Activated naive CD4-positive, alpha-beta T cell treated with anti-CD3 and anti-CD28 coated beads, Interleukin-2, amount 10 ng/mL, durations not matched to agents 7 days and 5 days (primary cell): ENCODE data around the gene NUP35.
"Not testable (repeated sequence)": the region's sequence is repeated elsewhere in the genome, so short reads cannot be mapped to it uniquely, and the experiment has no call there.

Experiments
- CTCF ChIA-PET: fragments of 350-600 bp; sonication (Branson Sonifier 250); formaldehyde crosslinking; loops from one replicate; lab custom pipeline; 2021; ENCODE audit warnings: antibody characterized with exemption; lab: Charles Lee
- DNase-seq: peaks from one replicate; pipeline ENCODE4 v3.0.0-alpha.2; 2020
- H3K27ac Mint-ChIP-seq: one replicate; pipeline ENCODE4 v1.8.0; 2021; ENCODE audit warnings: mild to moderate bottlenecking, moderate library complexity, mixed read lengths
- H3K27me3 Mint-ChIP-seq: one replicate; pipeline ENCODE4 v1.8.0; 2021; ENCODE audit warnings: mild to moderate bottlenecking, mixed read lengths
- H3K36me3 Mint-ChIP-seq: one replicate; pipeline ENCODE4 v1.8.0; 2021; ENCODE audit warnings: mixed read lengths
- H3K4me1 Mint-ChIP-seq: one replicate; pipeline ENCODE4 v1.8.0; 2021; ENCODE audit warnings: mixed read lengths
- H3K4me3 Mint-ChIP-seq: one replicate; pipeline ENCODE4 v1.8.0; 2021; ENCODE audit warnings: mild to moderate bottlenecking, moderate library complexity, mixed read lengths
- H3K9me3 Mint-ChIP-seq: one replicate; pipeline ENCODE4 v1.8.0; 2021; ENCODE audit warnings: mixed read lengths

NUP35 gene

DNA sequence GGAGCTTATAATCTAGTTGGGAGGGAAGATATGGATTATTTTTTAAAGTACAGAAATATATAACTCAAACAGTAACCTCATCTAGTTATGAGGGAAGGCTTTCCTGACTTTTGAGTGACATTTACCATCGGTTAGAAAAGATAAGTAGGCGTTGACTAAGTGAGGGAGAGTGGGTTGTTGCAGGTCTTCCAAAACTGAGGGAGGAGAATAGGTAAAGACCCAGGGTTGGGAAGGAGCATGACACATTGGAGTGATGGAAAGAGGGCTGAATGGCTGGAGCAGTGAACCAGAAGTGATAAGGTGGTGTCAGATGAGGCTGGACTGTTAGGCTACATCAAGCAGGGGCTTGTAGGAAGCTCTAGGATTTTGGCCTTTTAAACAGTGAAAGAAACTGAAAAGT is 10.6 kb upstream of the NUP35 start:
- Mint-ChIP-seq H3K4me1 (no peaks in the 10 kb centered on the region), H3K36me3 (no peaks in the 10 kb centered on the region), H3K9me3 (no peaks in the 10 kb centered on the region), H3K4me3 (no peak overlapping the region), H3K27me3 (peaks cover 16% of the 10 kb centered on the region), H3K27ac (no peak overlapping the region)
- no peak for DNase-seq
- CTCF ChIA-PET: no interaction called here

DNA sequence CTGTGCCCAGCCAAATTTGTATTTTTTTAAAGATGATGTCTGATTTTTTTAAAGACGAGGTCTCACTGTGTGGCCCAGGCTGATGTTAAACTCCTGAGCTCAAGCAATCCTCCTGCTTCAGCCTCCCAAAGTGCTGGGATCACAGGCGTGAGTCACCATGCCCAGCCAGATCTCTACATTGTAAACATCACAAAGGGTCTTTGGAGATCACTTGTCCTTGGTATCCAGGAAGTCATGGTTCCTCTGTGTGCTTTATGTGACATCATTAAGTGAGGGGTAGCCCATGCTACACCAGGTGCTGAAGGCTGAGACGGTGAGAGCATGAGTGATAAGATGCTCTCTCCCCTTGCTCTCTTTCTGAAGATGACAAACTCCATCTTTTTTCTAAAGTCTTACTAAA is 7.0 kb upstream of the NUP35 start:
- CTCF ChIA-PET: no interaction called here
- Mint-ChIP-seq H3K4me1 (no peaks in the 10 kb centered on the region), H3K36me3 (no peaks in the 10 kb centered on the region), H3K4me3 (no peak overlapping the region), H3K27me3 (peaks cover 41% of the 10 kb centered on the region), H3K9me3 (no peaks in the 10 kb centered on the region), H3K27ac (no peak overlapping the region)
- DNase-seq: no peak

- Mint-ChIP-seq H3K4me1 (peaks cover 36% of the 10 kb centered on the region), H3K9me3 (no peaks in the 10 kb centered on the region), H3K27me3 (peaks cover 26% of the 10 kb centered on the region), H3K36me3 (peaks cover 5% of the 10 kb centered on the region), H3K4me3 (peak overlapping the region; percentile 91), H3K27ac (peak overlapping the region; percentile 98)
- CTCF ChIA-PET: no interaction called here
- DNase-seq: peak; percentile 21
Observed at GRCh38 chr2:183123117-183123958, 905 bp upstream of the NUP35 start.

DNA sequence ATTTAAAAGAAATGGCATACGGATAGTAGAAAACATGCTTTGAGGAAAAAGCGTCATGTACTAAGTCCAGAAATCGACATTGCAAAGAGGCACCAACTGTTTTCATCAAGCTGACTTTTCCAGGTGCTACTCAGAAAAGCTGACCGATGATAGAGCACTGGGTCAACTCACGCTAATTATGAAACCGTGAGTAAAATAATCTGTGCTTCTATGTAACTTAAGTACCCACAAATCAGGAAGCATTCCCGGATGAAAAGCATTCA is 353 bp upstream of the NUP35 start:
- H3K27ac Mint-ChIP-seq: peak overlapping the region; percentile 98
- H3K36me3 Mint-ChIP-seq: peaks cover 6% of the 10 kb centered on the region
- DNase-seq: no peak
- peaks cover 36% of the 10 kb centered on the region for H3K4me1 Mint-ChIP-seq
- peaks cover 22% of the 10 kb centered on the region for H3K27me3 Mint-ChIP-seq
- peak overlapping the region; percentile 91 for H3K4me3 Mint-ChIP-seq
- CTCF ChIA-PET: no interaction called here
- H3K9me3 Mint-ChIP-seq: no peaks in the 10 kb centered on the region

DNA sequence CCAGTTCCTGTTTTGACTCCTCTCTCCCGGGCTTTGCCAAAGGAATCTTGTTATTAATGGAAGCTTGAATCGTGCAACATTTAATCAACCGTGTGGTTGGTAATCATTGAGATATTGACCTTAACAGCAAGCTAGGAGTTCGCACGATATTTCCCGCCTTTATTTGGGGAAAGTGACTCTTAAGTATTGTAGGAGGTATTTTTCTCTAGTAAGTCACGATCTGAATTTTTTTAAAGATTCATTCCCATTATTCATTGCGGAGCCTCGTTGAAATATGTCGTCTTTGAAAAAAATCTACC is 663 bp downstream of the NUP35 start:
- peaks cover 6% of the 10 kb centered on the region for H3K36me3 Mint-ChIP-seq
- H3K4me3 Mint-ChIP-seq: peak overlapping the region; percentile 91
- peak overlapping the region; percentile 98 for H3K27ac Mint-ChIP-seq
- peaks cover 12% of the 10 kb centered on the region for H3K27me3 Mint-ChIP-seq
- H3K4me1 Mint-ChIP-seq: peaks cover 36% of the 10 kb centered on the region
- no peaks in the 10 kb centered on the region for H3K9me3 Mint-ChIP-seq
- no peak for DNase-seq
- CTCF ChIA-PET: interaction anchor here (0.6 kb wide), 1 partner anchor 187 kb away, joined by 4 read pairs; no protein-coding TSS in a partner anchor

DNA sequence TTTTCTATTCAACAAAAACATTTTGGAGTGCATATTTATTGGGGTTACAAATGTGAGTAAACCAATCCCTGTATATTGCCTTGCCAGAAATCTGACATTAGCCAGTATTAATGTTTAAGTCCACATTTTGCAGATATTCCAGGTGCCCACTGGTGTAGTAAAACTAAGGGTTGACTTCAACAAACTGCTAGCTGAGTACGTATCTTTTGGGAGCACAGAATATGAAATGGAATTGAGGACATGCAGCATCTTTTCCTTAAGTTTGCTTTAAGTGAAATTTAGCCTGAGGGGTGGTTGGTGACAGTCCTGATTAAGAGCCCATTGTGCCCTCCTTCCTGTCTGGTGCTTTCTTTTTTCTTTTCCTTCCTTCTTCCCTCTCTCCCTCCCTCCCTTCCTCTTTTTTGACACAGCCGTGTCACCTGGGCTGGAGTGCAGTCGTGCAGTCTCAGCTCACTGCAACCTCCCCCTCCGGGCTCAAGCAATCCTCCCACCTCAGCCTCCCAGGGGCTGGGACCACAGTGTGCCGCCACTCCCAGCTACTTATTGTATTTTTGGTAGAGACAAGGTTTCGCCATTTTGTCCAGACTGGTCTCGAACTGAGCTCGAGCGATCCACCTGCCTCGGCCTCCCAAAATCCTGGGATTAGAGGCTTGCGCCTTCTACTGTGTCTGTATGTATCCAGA is 1.6 kb downstream of the NUP35 start:
- Mint-ChIP-seq H3K4me3 (peak overlapping the region; percentile 91), H3K36me3 (peaks cover 6% of the 10 kb centered on the region), H3K27me3 (peaks cover 3% of the 10 kb centered on the region), H3K27ac (peak overlapping the region; percentile 98), H3K9me3 (no peaks in the 10 kb centered on the region), H3K4me1 (peaks cover 36% of the 10 kb centered on the region)
- CTCF ChIA-PET: no interaction called here
- no peak for DNase-seq

GRCh38 chr2:183126635-183127034 is 2.4 kb downstream of the NUP35 start:
- no peak for DNase-seq
- Mint-ChIP-seq H3K9me3 (no peaks in the 10 kb centered on the region), H3K36me3 (peaks cover 10% of the 10 kb centered on the region), H3K27me3 (no peaks in the 10 kb centered on the region), H3K4me1 (peaks cover 36% of the 10 kb centered on the region), H3K27ac (no peak overlapping the region), H3K4me3 (peak overlapping the region; percentile 91)
- CTCF ChIA-PET: no interaction called here

DNA sequence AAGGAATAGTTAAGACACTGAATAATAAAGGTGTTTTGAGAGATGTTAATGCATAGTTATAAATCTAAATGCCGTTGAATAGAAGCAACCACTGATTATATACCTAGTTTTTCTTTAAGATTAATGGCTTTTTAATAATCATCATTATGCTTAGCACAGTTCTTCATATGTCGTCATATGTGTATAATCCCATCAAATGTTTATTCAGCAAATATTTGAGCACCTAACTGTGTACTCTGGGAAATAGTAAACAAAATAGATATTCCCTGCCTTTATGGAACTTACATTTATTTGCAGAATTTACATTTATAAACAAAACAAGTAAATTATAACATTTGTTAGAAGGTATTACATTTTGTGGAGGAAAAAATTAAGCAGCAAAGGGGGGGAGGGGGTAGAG is 9.8 kb downstream of the NUP35 start:
- Mint-ChIP-seq H3K27ac (no peak overlapping the region), H3K36me3 (peaks cover 25% of the 10 kb centered on the region), H3K9me3 (no peaks in the 10 kb centered on the region), H3K4me3 (no peak overlapping the region), H3K27me3 (no peaks in the 10 kb centered on the region), H3K4me1 (no peaks in the 10 kb centered on the region)
- DNase-seq: no peak
- CTCF ChIA-PET: interaction anchor here (0.6 kb wide), 1 partner anchor 1818 kb away, joined by 3 read pairs; no protein-coding TSS in a partner anchor

DNA sequence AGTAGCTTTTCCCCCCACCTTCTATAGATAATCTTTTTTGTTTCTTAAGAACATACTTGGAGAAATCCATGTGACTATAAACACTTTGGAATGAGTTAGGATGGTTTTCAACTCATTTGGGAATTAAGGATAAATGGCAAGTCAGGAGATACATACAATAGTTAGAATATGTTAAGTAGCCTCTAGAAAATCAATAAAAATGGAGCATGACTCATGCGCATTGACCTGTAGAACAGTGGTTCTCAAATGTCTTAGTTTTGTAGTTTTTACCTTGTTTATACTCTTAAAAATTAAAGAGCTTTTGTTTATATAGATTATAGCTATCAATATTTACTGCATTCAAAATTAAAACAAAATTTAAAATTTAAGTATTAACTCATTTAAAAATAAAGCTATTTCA is 24.7 kb downstream of the NUP35 start:
- Mint-ChIP-seq H3K4me1 (no peaks in the 10 kb centered on the region), H3K27me3 (no peaks in the 10 kb centered on the region), H3K36me3 (peaks cover 44% of the 10 kb centered on the region), H3K27ac (no peak overlapping the region), H3K4me3 (no peak overlapping the region), H3K9me3 (peaks cover 6% of the 10 kb centered on the region)
- CTCF ChIA-PET: no interaction called here
- no peak for DNase-seq

GRCh38 chr2:183149489-183149888 is 25.2 kb downstream of the NUP35 start:
- CTCF ChIA-PET: no interaction called here
- H3K4me3 Mint-ChIP-seq: no peak overlapping the region
- peaks cover 1% of the 10 kb centered on the region for H3K9me3 Mint-ChIP-seq
- DNase-seq: no peak
- H3K4me1 Mint-ChIP-seq: no peaks in the 10 kb centered on the region
- peaks cover 44% of the 10 kb centered on the region for H3K36me3 Mint-ChIP-seq
- H3K27me3 Mint-ChIP-seq: no peaks in the 10 kb centered on the region
- H3K27ac Mint-ChIP-seq: no peak overlapping the region

DNA sequence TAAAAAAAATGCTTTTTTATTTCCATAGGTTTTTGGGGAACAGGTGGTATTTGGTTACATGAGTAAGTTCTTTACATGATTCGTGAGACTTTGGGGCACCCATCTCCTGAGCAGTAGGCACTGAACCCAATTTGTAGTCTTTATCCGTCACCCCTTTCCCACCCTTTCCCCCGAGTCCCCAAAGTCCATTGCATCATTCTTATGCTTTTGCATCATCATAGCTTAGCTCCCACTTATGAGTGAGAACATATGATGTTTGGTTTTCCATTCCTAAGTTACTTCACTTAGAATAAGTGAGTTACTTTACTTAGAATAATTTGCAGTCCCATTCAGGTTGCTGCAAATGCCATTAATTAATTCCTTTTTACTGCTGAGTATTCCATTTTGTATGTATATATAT is 28.0 kb downstream of the NUP35 start:
- H3K9me3 Mint-ChIP-seq, H3K27ac Mint-ChIP-seq, DNase-seq, H3K4me3 Mint-ChIP-seq, H3K4me1 Mint-ChIP-seq, H3K27me3 Mint-ChIP-seq: not testable (repeated sequence)
- CTCF ChIA-PET: interaction anchor here (1.5 kb wide), 1 partner anchor 14 kb away, joined by 4 read pairs; no protein-coding TSS in a partner anchor
- peaks cover 42% of the 10 kb centered on the region for H3K36me3 Mint-ChIP-seq

DNA sequence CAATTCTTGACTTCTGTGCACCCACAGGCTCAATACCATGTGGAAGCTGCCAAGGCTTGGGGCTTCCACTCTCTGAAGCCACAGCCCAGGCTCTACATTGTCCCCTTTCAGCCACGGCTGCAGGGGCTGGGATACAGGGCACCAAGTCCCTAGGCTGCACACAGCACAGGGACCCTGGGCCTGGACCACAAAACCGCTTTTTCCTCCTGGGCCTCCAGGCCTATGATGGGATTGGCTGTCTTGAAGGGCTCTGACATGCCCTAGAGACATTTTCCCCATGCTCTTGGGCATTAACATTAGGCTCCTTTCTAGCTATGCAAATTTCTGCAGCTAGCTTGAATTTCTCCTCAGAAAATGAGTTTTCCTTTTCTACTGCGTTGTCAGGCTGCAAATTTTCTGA is 29.7 kb downstream of the NUP35 start:
- Mint-ChIP-seq H3K9me3 (no peaks in the 10 kb centered on the region), H3K4me3 (no peak overlapping the region)

GRCh38 chr2:183154772-183155171 is 30.5 kb downstream of the NUP35 start:
- H3K27ac Mint-ChIP-seq, H3K4me3 Mint-ChIP-seq, H3K4me1 Mint-ChIP-seq, H3K27me3 Mint-ChIP-seq, DNase-seq, H3K9me3 Mint-ChIP-seq: not testable (repeated sequence)
- H3K36me3 Mint-ChIP-seq: peaks cover 39% of the 10 kb centered on the region
- CTCF ChIA-PET: interaction anchor here (1.3 kb wide), 1 partner anchor 66 kb away, joined by 3 read pairs; no protein-coding TSS in a partner anchor

More for the DNA sequence above, 29.7 kb downstream of the NUP35 start:
- H3K36me3 Mint-ChIP-seq: peaks cover 38% of the 10 kb centered on the region
- no peaks in the 10 kb centered on the region for H3K27me3 Mint-ChIP-seq
- no peaks in the 10 kb centered on the region for H3K4me1 Mint-ChIP-seq
- CTCF ChIA-PET: interaction anchor here (1.3 kb wide), 1 partner anchor 65 kb away, joined by 3 read pairs; no protein-coding TSS in a partner anchor
- no peak for DNase-seq
- H3K27ac Mint-ChIP-seq: no peak overlapping the region

- H3K4me3 Mint-ChIP-seq: no peak overlapping the region
- no peak for DNase-seq
- no peaks in the 10 kb centered on the region for H3K27me3 Mint-ChIP-seq
- H3K36me3 Mint-ChIP-seq: peaks cover 40% of the 10 kb centered on the region
- CTCF ChIA-PET: no interaction called here
- H3K4me1 Mint-ChIP-seq: no peaks in the 10 kb centered on the region
- H3K27ac Mint-ChIP-seq: no peak overlapping the region
- H3K9me3 Mint-ChIP-seq: no peaks in the 10 kb centered on the region
Observed at GRCh38 chr2:183157131-183157530, 32.9 kb downstream of the NUP35 start.

DNA sequence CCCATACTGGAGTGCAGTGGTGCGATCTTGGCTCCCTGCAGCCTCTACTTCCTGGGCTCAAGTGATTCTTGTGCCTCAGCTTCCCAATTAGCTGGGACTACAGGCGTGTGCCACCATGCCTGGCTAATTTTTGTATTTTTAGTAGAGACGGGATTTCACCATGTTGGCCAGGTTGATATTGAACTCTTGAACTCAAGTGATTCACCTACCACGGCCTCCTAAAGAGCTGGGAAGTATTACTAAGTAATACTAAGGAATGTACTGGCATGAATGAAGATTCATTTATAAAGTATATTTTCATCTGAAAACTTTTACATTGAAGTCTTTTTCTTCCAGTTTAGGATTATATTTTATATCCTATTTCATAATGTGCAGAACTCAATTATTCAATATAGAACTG is 38.1 kb downstream of the NUP35 start:
- no peak overlapping the region for H3K4me3 Mint-ChIP-seq
- no peak for DNase-seq
- H3K36me3 Mint-ChIP-seq: peaks cover 46% of the 10 kb centered on the region
- no peak overlapping the region for H3K27ac Mint-ChIP-seq
- peaks cover 4% of the 10 kb centered on the region for H3K9me3 Mint-ChIP-seq
- CTCF ChIA-PET: no interaction called here
- H3K4me1 Mint-ChIP-seq: no peaks in the 10 kb centered on the region
- H3K27me3 Mint-ChIP-seq: no peaks in the 10 kb centered on the region
